A549 (cell line): ENCODE data around the gene PMFBP1. TPM values are rescaled to one million over a fixed set of nuclear protein-coding genes. Genes with fewer than 3 reads are reported as not detected.

Experiments
- ATAC-seq, 2 experiments: fragments of 200-7000 bp in 1 of 2; fragments of >200 bp in 1 of 2; cut with Nextera tagmentation in 1 of 2; cut with Tn5 transposase in 1 of 2; 3 replicates each; pipeline versions ENCODE4 v1.8.0 to v1.9.1; 2018 to 2020; ENCODE audit warnings: mild to moderate bottlenecking in 1 of 2, moderate library complexity in 1 of 2
- CTCF ChIA-PET: fragments of 300-600 bp; sonication (Branson Sonifier 250); formaldehyde crosslinking; extraction: SDS; loops from one replicate; lab custom pipeline; 2021; ENCODE audit warnings: antibody characterized with exemption, inconsistent platforms; lab: Yijun Ruan, JAX
- POLR2A ChIA-PET: fragments of 350-600 bp; formaldehyde crosslinking; extraction: SDS; loops from one replicate; lab custom pipeline; 2021; ENCODE audit warnings: antibody characterized with exemption, inconsistent platforms; lab: Yijun Ruan, JAX
- DNase-seq, 2 experiments: peaks; one replicate each; pipeline versions ENCODE4 v3.0.0 to v3.0.0-alpha.2; 2011 to 2016; ENCODE audit warnings: low read depth in 1 of 2, low spot score in 1 of 2
- FAIRE-seq: peaks from 2 replicates; lab custom pipeline; 2011; peaks lifted over from hg19 to GRCh38; lab: Jason Lieb, UNC
- H3K27ac ChIP-seq, 2 experiments: fragments of >200 bp; sonication (Bioruptor Twin); formaldehyde crosslinking; 3 replicates each; pipeline ENCODE4 v1.5.1; 2016 to 2017
- H3K4me1 ChIP-seq: fragments of >200 bp; sonication (Bioruptor Twin); formaldehyde crosslinking; 3 replicates; pipeline ENCODE4 v1.6.1; 2016
- H3K4me2 ChIP-seq: fragments of >200 bp; sonication (Bioruptor Twin); formaldehyde crosslinking; 3 replicates; pipeline ENCODE4 v1.6.1; 2016
- H3K4me3 ChIP-seq: fragments of >200 bp; sonication (Bioruptor Twin); formaldehyde crosslinking; 3 replicates; pipeline ENCODE4 v1.5.1; 2016
- H3K9me3 ChIP-seq: fragments of >200 bp; sonication (Bioruptor Twin); formaldehyde crosslinking; 3 replicates; pipeline ENCODE4 v1.6.1; 2016
- BCL3 ChIP-seq: fragments of >200 bp; sonication (Bioruptor Twin); formaldehyde crosslinking; IDR thresholded peaks from 3 replicates; pipeline ENCODE4 v1.6.1; 2016
- BHLHE40 ChIP-seq: IDR thresholded peaks from 2 replicates; pipeline ENCODE4 v1.6.1; 2012; ENCODE audit warnings: low read depth, low read length, inconsistent platforms
- CBX8 ChIP-seq: fragments of 200-600 bp; sonication (generic); IDR thresholded peaks from 2 replicates; pipeline ENCODE4 v1.6.1; 2016
- CHD4 ChIP-seq: fragments of 200-600 bp; sonication (generic); IDR thresholded peaks from 2 replicates; pipeline ENCODE4 v1.6.1; 2016; ENCODE audit warnings: antibody characterized with exemption, mild to moderate bottlenecking, borderline replicate concordance
- ELK1 ChIP-seq: fragments of 150-350 bp; IDR thresholded peaks from 2 replicates; pipeline ENCODE4 v1.6.1; 2014; ENCODE audit warnings: low read depth, mild to moderate bottlenecking, low read length
- ESRRA ChIP-seq: fragments of 150-350 bp; IDR thresholded peaks from 2 replicates; pipeline ENCODE4 v1.6.1; 2014; ENCODE audit warnings: mild to moderate bottlenecking, low read length, borderline replicate concordance
- HDAC2 ChIP-seq: fragments of 200-600 bp; sonication (generic); IDR thresholded peaks from 2 replicates; pipeline ENCODE4 v1.6.1; 2016
- HEYL ChIP-seq: fragments of 250-450 bp; sonication (Bioruptor Pico); IDR thresholded peaks from 2 replicates; pipeline ENCODE4 v1.8.0; 2021; ENCODE audit warnings: mild to moderate bottlenecking, moderate library complexity
- HOXB13 ChIP-seq: fragments of 250-450 bp; sonication (Bioruptor Pico); IDR thresholded peaks from 2 replicates; pipeline ENCODE4 v1.5.0; 2020; ENCODE audit warnings: low read depth, mild to moderate bottlenecking, moderate library complexity
- JUN ChIP-seq, 2 experiments: fragments of >200 bp; sonication (Bioruptor Twin); formaldehyde crosslinking; IDR thresholded peaks; 2 replicates in 1 of 2; 3 replicates in 1 of 2; pipeline ENCODE4 v1.6.1; 2016 to 2017
- JUNB ChIP-seq: fragments of >200 bp; sonication (Bioruptor Twin); formaldehyde crosslinking; IDR thresholded peaks from 2 replicates; pipeline ENCODE4 v1.6.1; 2016
- MAFK ChIP-seq: fragments of 450-650 bp; IDR thresholded peaks from 2 replicates; pipeline ENCODE4 v1.6.1; 2014; ENCODE audit not compliant: partially characterized antibody
- MAZ ChIP-seq: fragments of 150-350 bp; IDR thresholded peaks from 2 replicates; pipeline ENCODE4 v1.6.1; 2014; ENCODE audit warnings: antibody characterized with exemption, low read depth, low read length, borderline replicate concordance
- NR3C1 ChIP-seq: fragments of >200 bp; sonication (Bioruptor Twin); formaldehyde crosslinking; IDR thresholded peaks from 3 replicates; pipeline ENCODE4 v1.6.1; 2017
- PHF8 ChIP-seq: fragments of 200-600 bp; sonication (generic); IDR thresholded peaks from 2 replicates; pipeline ENCODE4 v1.6.1; 2016; ENCODE audit warnings: low read depth, mild to moderate bottlenecking, antibody characterized with exemption, moderate library complexity, borderline replicate concordance
- POLR2AphosphoS2 ChIP-seq: conservative IDR thresholded peaks from 2 replicates; pipeline ENCODE4 v1.6.1; 2012; ENCODE audit warnings: low read length, improper control_type of control experiment, inconsistent platforms
- RNF2 ChIP-seq: fragments of 200-600 bp; sonication (generic); IDR thresholded peaks from 2 replicates; pipeline ENCODE4 v1.6.1; 2016; ENCODE audit warnings: low read depth, mild to moderate bottlenecking, antibody characterized with exemption, moderate library complexity, borderline replicate concordance
- TP53 ChIP-seq: fragments of 250-450 bp; sonication (Bioruptor Pico); IDR thresholded peaks from 2 replicates; pipeline ENCODE4 v1.5.0; 2021; ENCODE audit warnings: mild to moderate bottlenecking, moderate library complexity
- USF2 ChIP-seq: fragments of 450-650 bp; IDR thresholded peaks from 2 replicates; pipeline ENCODE4 v1.6.1; 2014; ENCODE audit warnings: antibody characterized with exemption
- ZFP36 ChIP-seq: fragments of 450-650 bp; IDR thresholded peaks from 2 replicates; pipeline ENCODE4 v1.6.1; 2014; ENCODE audit warnings: borderline replicate concordance; ENCODE audit not compliant: partially characterized antibody
- ZNF302 ChIP-seq: fragments of 250-450 bp; sonication (Bioruptor Pico); IDR thresholded peaks from 2 replicates; pipeline ENCODE4 v1.9.0; 2021; ENCODE audit warnings: inconsistent platforms, mild to moderate bottlenecking, moderate library complexity
- ZSCAN20 ChIP-seq: fragments of 250-450 bp; sonication (Bioruptor Pico); IDR thresholded peaks from 2 replicates; pipeline ENCODE4 v1.8.0; 2022; ENCODE audit warnings: mild to moderate bottlenecking, moderate library complexity
- WGBS: methylation state at CpG from one replicate; pipeline ENCODE4 v1.1.6; 2017; ENCODE audit errors: missing lambda C conversion rate; 5-methylcytosine and 5-hydroxymethylcytosine counted together
- polyA plus RNA-seq, 4 experiments: library from polyadenylated mRNA; depleted of rRNA in 3 of 4; stranded (reverse); fragments of >200 nt; fragmentation: RNase III in 1 of 4; extraction: RNeasy Plus Mini Kit Qiagen cat#74134 plus additional on column Dnase treatment in 1 of 4; gene quantifications; 2 replicates in 3 of 4; 3 replicates in 1 of 4; pipeline ENCODE4 v1.2.3, GENCODE V29; 2011 to 2017
- TF ChIP-seq, protein P1 (sequence below): fragments of >200 bp; sonication (Bioruptor Twin); formaldehyde crosslinking; IDR thresholded peaks from 3 replicates; pipeline ENCODE4 v1.5.1; 2016
- TF ChIP-seq, protein P2 (sequence below): IDR thresholded peaks from 2 replicates; pipeline ENCODE4 v1.6.1; 2012

Gene PMFBP1
- polyA plus RNA-seq, 2 of the 4 experiments (the other 2 are of a cell fraction): 0.05 to 0.22 TPM

- DNase-seq (no peak), FAIRE-seq (no peak), ATAC-seq (no peak)
- H3K4me1 ChIP-seq: no peaks in the 10 kb centered on the region
- H3K4me2 ChIP-seq: no peak overlapping the region
- WGBS: 57% methylated on average over 3 of the region's 3 CpGs
- POLR2A ChIA-PET: no interaction called here
- CTCF ChIA-PET: interaction anchor here (1.3 kb wide), 1 partner anchor 12 kb away, joined by 3 read pairs; no protein-coding TSS in a partner anchor
- 0 out of 3 replicates have a peak, but pooled peaks cover 3% of the 10 kb centered on the region for H3K9me3 ChIP-seq
- H3K27ac ChIP-seq: no peak overlapping the region
- TF ChIP-seq HDAC2 (no peak), HOXB13 (CRISPR knock-in tag) (no peak), HEYL (no peak), ESRRA (no peak), TP53 (no peak), ELK1 (no peak), MAFK (no peak), ZFP36 (no peak), RNF2 (no peak), BCL3 (no peak), ZNF302 (CRISPR knock-in tag) (no peak), JUN (IDR thresholded peaks at IDR 0.05) (no peak), CBX8 (no peak), USF2 (no peak), ZSCAN20 (no peak), POLR2AphosphoS2 (no peak)
- TF ChIP-seq, protein P1, sequence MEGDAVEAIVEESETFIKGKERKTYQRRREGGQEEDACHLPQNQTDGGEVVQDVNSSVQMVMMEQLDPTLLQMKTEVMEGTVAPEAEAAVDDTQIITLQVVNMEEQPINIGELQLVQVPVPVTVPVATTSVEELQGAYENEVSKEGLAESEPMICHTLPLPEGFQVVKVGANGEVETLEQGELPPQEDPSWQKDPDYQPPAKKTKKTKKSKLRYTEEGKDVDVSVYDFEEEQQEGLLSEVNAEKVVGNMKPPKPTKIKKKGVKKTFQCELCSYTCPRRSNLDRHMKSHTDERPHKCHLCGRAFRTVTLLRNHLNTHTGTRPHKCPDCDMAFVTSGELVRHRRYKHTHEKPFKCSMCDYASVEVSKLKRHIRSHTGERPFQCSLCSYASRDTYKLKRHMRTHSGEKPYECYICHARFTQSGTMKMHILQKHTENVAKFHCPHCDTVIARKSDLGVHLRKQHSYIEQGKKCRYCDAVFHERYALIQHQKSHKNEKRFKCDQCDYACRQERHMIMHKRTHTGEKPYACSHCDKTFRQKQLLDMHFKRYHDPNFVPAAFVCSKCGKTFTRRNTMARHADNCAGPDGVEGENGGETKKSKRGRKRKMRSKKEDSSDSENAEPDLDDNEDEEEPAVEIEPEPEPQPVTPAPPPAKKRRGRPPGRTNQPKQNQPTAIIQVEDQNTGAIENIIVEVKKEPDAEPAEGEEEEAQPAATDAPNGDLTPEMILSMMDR: no peak
- TF ChIP-seq, protein P2, sequence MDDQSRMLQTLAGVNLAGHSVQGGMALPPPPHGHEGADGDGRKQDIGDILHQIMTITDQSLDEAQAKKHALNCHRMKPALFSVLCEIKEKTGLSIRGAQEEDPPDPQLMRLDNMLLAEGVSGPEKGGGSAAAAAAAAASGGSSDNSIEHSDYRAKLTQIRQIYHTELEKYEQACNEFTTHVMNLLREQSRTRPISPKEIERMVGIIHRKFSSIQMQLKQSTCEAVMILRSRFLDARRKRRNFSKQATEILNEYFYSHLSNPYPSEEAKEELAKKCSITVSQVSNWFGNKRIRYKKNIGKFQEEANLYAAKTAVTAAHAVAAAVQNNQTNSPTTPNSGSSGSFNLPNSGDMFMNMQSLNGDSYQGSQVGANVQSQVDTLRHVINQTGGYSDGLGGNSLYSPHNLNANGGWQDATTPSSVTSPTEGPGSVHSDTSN: no peak
- no peak overlapping the region for H3K4me3 ChIP-seq
These were observed 19.6 kb upstream of the PMFBP1 start for GRCh38 chr16:72191551-72191950.

GRCh38 chr16:72189865-72190371, 18.0 kb upstream of the PMFBP1 start:
- no peak for TF ChIP-seq ZNF302 (CRISPR knock-in tag)
- TF ChIP-seq JUNB: no peak
- TF ChIP-seq CHD4: no peak
- TF ChIP-seq NR3C1: no peak
- no peak for TF ChIP-seq BHLHE40
- TF ChIP-seq MAZ: no peak
- no peak for TF ChIP-seq PHF8
- DNase-seq (peak in 1 of 2 experiments; percentile 6), ATAC-seq (no peak), FAIRE-seq (no peak)
- ChIA-PET POLR2A (no interaction called here), CTCF (no interaction called here)
- Histone ChIP-seq H3K9me3 (0 out of 3 replicates have a peak, but pooled peaks cover 3% of the 10 kb centered on the region), H3K4me1 (no peaks in the 10 kb centered on the region), H3K27ac (no peak overlapping the region), H3K4me3 (no peak overlapping the region), H3K4me2 (no peak overlapping the region)
- WGBS: 40% methylated on average over 6 of the region's 6 CpGs
